IMR-90 (cell line): ENCODE results near the gene ZNF280C. TPM values are rescaled to one million over a fixed set of nuclear protein-coding genes. Genes with fewer than 3 reads are reported as not detected.
A peak's percentile ranks its signal among the peaks of the same experiment; 100 is the strongest.

ENCODE experiments used
- ATAC-seq: fragments of 200-7000 bp; cut with Tn5 transposase; 2 replicates; pipeline ENCODE4 v1.9.1; 2020; ENCODE audit warnings: low read depth, mild to moderate bottlenecking, moderate library complexity
- BruUV-seq: library from RNA; stranded (reverse); fragments of 400-500 nt; replicated peaks from 2 replicates; lab custom pipeline; 2021; lab: Mats Ljungman, UMichigan
- CTCF ChIA-PET: fragments of 300-600 bp; formaldehyde crosslinking; extraction: SDS; loops from one replicate; lab custom pipeline; 2021; ENCODE audit warnings: antibody characterized with exemption; lab: Yijun Ruan, JAX
- POLR2A ChIA-PET: fragments of 300-600 bp; sonication (Branson Sonifier 250); formaldehyde crosslinking; loops from one replicate; lab custom pipeline; 2022; ENCODE audit warnings: antibody characterized with exemption; ENCODE audit not compliant: unreplicated experiment; lab: Charles Lee
- DNase-seq: peaks from one replicate; pipeline ENCODE4 v3.0.0; 2013
- H2AFZ ChIP-seq: replicated peaks from 2 replicates; pipeline ENCODE3; 2013; ENCODE audit warnings: low read length, mild to moderate bottlenecking; ENCODE audit not compliant: poor library complexity
- H2AK5ac ChIP-seq: 2 replicates; pipeline ENCODE4 v1.6.1; 2013; ENCODE audit warnings: low read depth, low read length, inconsistent platforms
- H2AK9ac ChIP-seq: replicated peaks from 2 replicates; pipeline ENCODE3; 2013; ENCODE audit warnings: mild to moderate bottlenecking, low read depth, low read length, moderate library complexity; ENCODE audit not compliant: poor library complexity
- H2BK120ac ChIP-seq: 2 replicates; pipeline ENCODE4 v1.6.1; 2013; ENCODE audit warnings: low read depth, low read length, inconsistent platforms
- H2BK15ac ChIP-seq: 3 replicates; pipeline ENCODE4 v1.6.1; 2013; ENCODE audit warnings: low read depth, low read length, inconsistent platforms
- H2BK20ac ChIP-seq: 2 replicates; pipeline ENCODE4 v1.6.1; 2013; ENCODE audit warnings: low read depth, mild to moderate bottlenecking, inconsistent platforms, low read length, moderate library complexity
- H2BK5ac ChIP-seq: 2 replicates; pipeline ENCODE4 v1.6.1; 2013; ENCODE audit warnings: mild to moderate bottlenecking, low read depth, low read length, inconsistent platforms; ENCODE audit not compliant: poor library complexity, severe bottlenecking
- H3K14ac ChIP-seq: replicated peaks from 2 replicates; pipeline ENCODE4 v1.6.1; 2013; ENCODE audit warnings: low read depth, low read length, inconsistent platforms
- H3K18ac ChIP-seq: 2 replicates; pipeline ENCODE4 v1.6.1; 2013; ENCODE audit warnings: low read depth, low read length, control low read depth
- H3K23ac ChIP-seq: 2 replicates; pipeline ENCODE4 v1.6.1; 2013; ENCODE audit warnings: low read depth, low read length, inconsistent platforms
- H3K27ac ChIP-seq: 2 replicates; pipeline ENCODE4 v1.5.1; 2013; ENCODE audit warnings: mild to moderate bottlenecking, control low read depth, low read length; ENCODE audit not compliant: insufficient read depth
- H3K27me3 ChIP-seq: 2 replicates; pipeline ENCODE4 v1.6.1; 2013; ENCODE audit warnings: low read length; ENCODE audit not compliant: control insufficient read depth, insufficient read depth
- H3K36me3 ChIP-seq: 2 replicates; pipeline ENCODE4 v1.6.1; 2013; ENCODE audit warnings: low read length, mixed read lengths; ENCODE audit not compliant: control insufficient read depth, insufficient read depth
- H3K4ac ChIP-seq: 2 replicates; pipeline ENCODE4 v1.6.1; 2013; ENCODE audit warnings: low read depth, low read length, inconsistent platforms
- H3K4me1 ChIP-seq: 2 replicates; pipeline ENCODE4 v1.6.1; 2013; ENCODE audit warnings: low read length, mixed read lengths; ENCODE audit not compliant: control insufficient read depth, insufficient read depth
- H3K4me2 ChIP-seq: 2 replicates; pipeline ENCODE4 v1.6.1; 2013; ENCODE audit warnings: low read depth, mild to moderate bottlenecking, control low read depth, low read length, moderate library complexity
- H3K4me3 ChIP-seq: 2 replicates; pipeline ENCODE4 v1.5.1; 2013; ENCODE audit warnings: low read depth, mild to moderate bottlenecking, control low read depth, low read length, moderate library complexity; ENCODE audit not compliant: insufficient read depth
- H3K56ac ChIP-seq: 2 replicates; pipeline ENCODE4 v1.6.1; 2013; ENCODE audit warnings: low read length, inconsistent platforms; ENCODE audit not compliant: insufficient read depth; ENCODE audit errors: extremely low read depth
- H3K79me1 ChIP-seq, 2 experiments: 2 replicates each; pipeline ENCODE4 v1.6.1; 2013; ENCODE audit warnings: low read length in 2 of 2, inconsistent platforms in 1 of 2, low read depth in 1 of 2
- H3K9ac ChIP-seq: 2 replicates; pipeline ENCODE4 v1.6.1; 2013; ENCODE audit warnings: low read depth, low read length, control low read depth
- H3K9me1 ChIP-seq: 2 replicates; pipeline ENCODE4 v1.6.1; 2013; ENCODE audit warnings: low read length, inconsistent platforms; ENCODE audit not compliant: insufficient read depth
- H3K9me3 ChIP-seq: 2 replicates; pipeline ENCODE4 v1.6.1; 2013; ENCODE audit warnings: low read length; ENCODE audit not compliant: control insufficient read depth, insufficient read depth
- H4K20me1 ChIP-seq: 2 replicates; pipeline ENCODE4 v1.6.1; 2013; ENCODE audit warnings: low read length, inconsistent platforms; ENCODE audit not compliant: insufficient read depth
- H4K5ac ChIP-seq: 2 replicates; pipeline ENCODE4 v1.6.1; 2013; ENCODE audit warnings: mild to moderate bottlenecking, low read depth, low read length, control low read depth
- H4K8ac ChIP-seq, 2 experiments: 2 replicates each; pipeline ENCODE4 v1.6.1; 2013; ENCODE audit warnings: low read depth in 2 of 2, low read length in 2 of 2, control low read depth in 1 of 2, inconsistent platforms in 1 of 2
- H4K91ac ChIP-seq: 2 replicates; pipeline ENCODE4 v1.6.1; 2013; ENCODE audit warnings: low read depth, low read length, inconsistent platforms; ENCODE audit not compliant: insufficient read depth
- FOS ChIP-seq: fragments of 150-350 bp; IDR thresholded peaks from 2 replicates; pipeline ENCODE4 v1.6.1; 2016; ENCODE audit warnings: low read depth, low read length
- NFE2L2 ChIP-seq: fragments of 150-350 bp; IDR thresholded peaks from 2 replicates; pipeline ENCODE4 v1.6.1; 2016; ENCODE audit warnings: low read depth, mild to moderate bottlenecking, low read length
- WGBS, 2 experiments: methylation state at CpG; one replicate each; pipeline versions ENCODE4 v1.1.5 to v1.1.7; 2013; ENCODE audit warnings: missing lambda C conversion rate in 2 of 2; ENCODE audit not compliant: insufficient read length in 1 of 2; ENCODE audit errors: extremely low coverage in 2 of 2; 5-methylcytosine and 5-hydroxymethylcytosine counted together
- dilution Hi-C: fragments of 300-500 bp; cut with HindIII; formaldehyde crosslinking; loops from one replicate; pipeline ENCODE4 v1.14.3; 2018; ENCODE audit warnings: low sequenced_read_pairs; ENCODE audit not compliant: unreplicated experiment
- in situ Hi-C: fragments of 300-500 bp; cut with MboI; formaldehyde crosslinking; loops from 3 replicates; pipeline ENCODE4 v1.14.3; 2019; ENCODE audit warnings: low sequenced_read_pairs, inconsistent platforms, mixed read lengths
- intact Hi-C: fragments of 100-400 bp; cut with micrococcal nuclease; formaldehyde crosslinking; loops from 2 replicates; pipeline ENCODE4 v1.10.0; 2022
- polyA plus RNA-seq, 3 experiments: library from polyadenylated mRNA; depleted of rRNA; stranded (reverse); fragments of >200 nt; gene quantifications; 2 replicates each; pipeline ENCODE4 v1.2.3, GENCODE V29; 2012; ENCODE audit warnings: low replicate concordance in 1 of 3
- total RNA-seq: library from RNA; depleted of rRNA; stranded (reverse); fragments of >200 nt; gene quantifications from 2 replicates; pipeline ENCODE4 v1.2.3, GENCODE V29; 2012
- TF ChIP-seq, protein P1 (sequence below): fragments of 150-350 bp; IDR thresholded peaks from 2 replicates; pipeline ENCODE4 v1.6.1; 2016; ENCODE audit warnings: low read depth, mild to moderate bottlenecking, low read length, moderate library complexity, borderline replicate concordance

Gene ZNF280C
- total and polyA plus RNA-seq, 2 of the 4 experiments (the other 2 are of a cell fraction), result 3.1 to 4.5 TPM

DNA sequence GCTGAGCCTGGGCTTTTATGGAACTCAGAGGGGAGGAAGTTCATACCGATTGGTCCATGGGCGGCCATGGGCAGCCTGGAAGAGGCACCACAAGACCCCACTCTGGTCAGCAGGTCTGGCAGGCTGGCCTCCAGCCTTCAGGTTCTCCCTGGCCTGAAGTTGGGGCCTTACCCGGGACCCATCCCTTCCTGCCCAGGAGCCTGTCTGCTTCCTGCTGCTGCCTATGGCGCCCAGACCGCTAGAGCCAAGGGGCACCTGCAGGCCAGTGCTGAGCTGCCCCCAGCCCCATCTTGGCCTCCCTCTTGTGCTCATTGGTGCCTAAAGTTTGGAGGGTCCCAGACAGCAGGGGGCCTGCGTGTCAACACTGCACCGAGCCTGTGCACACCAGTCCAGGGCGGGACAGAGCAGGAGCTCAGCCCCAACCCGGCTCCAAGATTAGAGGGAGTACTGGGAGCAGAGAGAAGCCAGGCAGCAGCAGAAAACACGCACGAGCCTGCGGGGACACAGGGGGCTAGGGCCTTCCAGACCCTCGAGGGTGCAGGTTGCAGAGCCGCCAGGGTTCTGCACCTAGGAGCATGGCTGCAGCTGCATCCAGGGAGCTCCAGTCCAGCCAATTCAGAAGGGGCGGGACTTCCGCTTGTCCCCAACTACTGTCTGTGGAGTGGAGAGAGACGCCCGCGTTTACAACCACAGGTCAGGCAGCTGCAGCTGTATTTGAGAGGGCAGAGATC lies 30.7 kb upstream of the ZNF280C start:
- Histone ChIP-seq H4K8ac (no peak overlapping the region), H4K20me1 (no peaks in the 10 kb centered on the region), H3K9ac (no peak overlapping the region), H3K4ac (no peak overlapping the region), H3K27ac (no peak overlapping the region), H3K23ac (no peak overlapping the region), H3K79me1 (no peaks in the 10 kb centered on the region), H3K27me3 (peaks cover 2% of the 10 kb centered on the region; the same call in 1 of the 2 replicates), H2AFZ (peak overlapping the region; percentile 9), H2BK5ac (no peak overlapping the region), H3K18ac (no peak overlapping the region), H2AK9ac (no peak overlapping the region), H2AK5ac (no peak overlapping the region), H3K4me1 (peaks cover 3% of the 10 kb centered on the region; the same call in 1 of the 2 replicates), H4K5ac (no peak overlapping the region), H3K9me3 (no peaks in the 10 kb centered on the region), H3K4me3 (no peak overlapping the region), H4K91ac (no peak overlapping the region), H2BK15ac (no peak overlapping the region), H2BK120ac (no peak overlapping the region), H3K36me3 (no peaks in the 10 kb centered on the region), H3K9me1 (no peaks in the 10 kb centered on the region), H3K14ac (no peak overlapping the region), H2BK20ac (no peak overlapping the region), H3K56ac (no peak overlapping the region), H3K4me2 (no peak overlapping the region)
- ChIA-PET CTCF (no interaction called here), POLR2A (no interaction called here)
- dilution Hi-C loops (no loop called here), intact Hi-C loops (no loop called here), in situ Hi-C loops (loop anchor here (25.0 kb wide), 1 partner anchor 88 kb away; the partner anchor contains the start of gene GPR119)
- 43% methylated on average over 14 of the region's 19 CpGs; no CpG with 5 or more reads in 1 of the 2 experiments for WGBS, 2 experiments
- ATAC-seq (no peak), DNase-seq (no peak)
- TF ChIP-seq FOS, result no peak
- TF ChIP-seq NFE2L2, result no peak
- TF ChIP-seq, protein P1, sequence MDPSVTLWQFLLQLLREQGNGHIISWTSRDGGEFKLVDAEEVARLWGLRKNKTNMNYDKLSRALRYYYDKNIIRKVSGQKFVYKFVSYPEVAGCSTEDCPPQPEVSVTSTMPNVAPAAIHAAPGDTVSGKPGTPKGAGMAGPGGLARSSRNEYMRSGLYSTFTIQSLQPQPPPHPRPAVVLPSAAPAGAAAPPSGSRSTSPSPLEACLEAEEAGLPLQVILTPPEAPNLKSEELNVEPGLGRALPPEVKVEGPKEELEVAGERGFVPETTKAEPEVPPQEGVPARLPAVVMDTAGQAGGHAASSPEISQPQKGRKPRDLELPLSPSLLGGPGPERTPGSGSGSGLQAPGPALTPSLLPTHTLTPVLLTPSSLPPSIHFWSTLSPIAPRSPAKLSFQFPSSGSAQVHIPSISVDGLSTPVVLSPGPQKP, result no peak
- no TSS peak for BruUV-seq
